ENCODE measurements around the gene SPAG9.
A peak's percentile ranks its signal among the peaks of the same experiment; 100 is the strongest.

SPAG9 gene

DNA sequence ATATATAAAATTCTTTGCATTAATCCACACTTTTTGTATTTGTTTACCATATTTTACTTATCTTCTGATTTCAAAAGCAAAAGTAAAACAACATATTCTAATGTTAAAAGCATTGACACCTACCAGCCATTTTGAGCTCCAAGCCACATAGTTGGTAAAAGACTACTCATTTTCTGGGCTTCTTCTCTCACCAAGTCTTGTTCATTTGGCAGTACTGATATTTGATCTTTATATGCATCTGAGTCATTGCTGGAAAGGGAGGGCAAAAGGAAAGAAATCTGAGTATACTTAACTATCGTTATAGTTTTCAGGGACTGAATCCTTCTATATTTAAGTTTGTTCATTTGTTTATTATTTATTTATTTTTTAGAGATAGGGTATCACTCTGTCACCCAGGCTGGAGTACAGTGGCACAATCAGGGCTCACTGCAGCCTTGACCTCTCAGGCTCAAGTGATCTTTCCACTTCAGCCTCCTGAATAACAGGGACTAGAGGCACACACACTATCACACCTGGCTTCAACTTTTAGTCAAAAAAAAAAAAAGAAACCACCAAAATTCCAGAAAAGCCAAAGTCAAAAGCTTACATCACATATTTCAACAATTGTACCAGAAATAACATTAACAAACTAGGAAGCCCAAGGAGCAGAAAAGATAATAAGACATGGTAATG lies 133.5 kb downstream of the SPAG9 start:
- DNase-seq, result no peak

GRCh38 chr17:50981279-50981678 lies 139.4 kb downstream of the SPAG9 start:
- no peak for DNase-seq

DNA sequence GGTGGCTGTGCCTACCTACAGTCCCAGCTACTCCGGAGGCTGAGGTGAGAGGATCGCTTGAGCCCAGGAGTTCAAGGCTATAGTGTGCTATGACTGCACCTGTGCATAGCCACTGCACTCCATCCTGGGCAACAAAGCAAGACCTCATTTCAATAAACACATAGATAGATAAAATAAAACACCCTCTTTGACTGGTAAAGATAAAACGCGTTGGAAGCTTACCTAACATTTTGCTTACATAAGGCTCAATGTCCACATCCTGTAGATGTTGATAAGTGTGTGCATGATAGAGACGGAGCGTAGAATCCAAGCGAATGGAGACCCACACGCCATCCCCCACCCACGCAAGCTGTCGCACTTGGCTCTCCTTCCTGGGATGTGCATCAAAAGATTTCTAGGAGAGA lies 141.1 kb downstream of the SPAG9 start:
- DNase-seq, result no peak

- DNase-seq, result no peak
These were observed 143.0 kb downstream of the SPAG9 start for GRCh38 chr17:50977487-50978159.

DNA sequence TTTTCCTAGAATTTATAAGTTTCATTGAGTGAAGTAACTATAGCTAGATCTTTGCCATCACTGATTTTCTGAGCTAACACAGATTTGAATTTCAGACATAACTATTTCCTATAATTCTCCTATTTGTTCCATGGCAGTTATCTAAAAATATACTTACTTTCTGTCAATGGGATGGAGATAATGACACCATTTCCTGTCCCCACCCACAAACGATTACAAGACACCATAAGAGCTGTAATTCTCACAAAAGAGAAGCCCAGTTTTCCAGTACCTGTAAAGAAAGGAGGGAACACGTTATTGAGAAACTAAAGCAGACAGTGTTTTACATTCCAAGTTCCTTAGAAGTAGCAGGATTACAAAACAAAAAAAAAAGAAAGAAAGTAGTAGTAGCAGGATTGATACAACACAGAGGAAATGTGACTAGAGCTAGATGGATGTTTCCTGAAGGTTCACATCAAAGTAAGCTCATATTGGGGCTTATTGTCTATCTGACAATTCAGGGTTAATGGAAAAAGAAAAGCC lies 143.7 kb downstream of the SPAG9 start:
- DNase-seq, result no peak

DNA sequence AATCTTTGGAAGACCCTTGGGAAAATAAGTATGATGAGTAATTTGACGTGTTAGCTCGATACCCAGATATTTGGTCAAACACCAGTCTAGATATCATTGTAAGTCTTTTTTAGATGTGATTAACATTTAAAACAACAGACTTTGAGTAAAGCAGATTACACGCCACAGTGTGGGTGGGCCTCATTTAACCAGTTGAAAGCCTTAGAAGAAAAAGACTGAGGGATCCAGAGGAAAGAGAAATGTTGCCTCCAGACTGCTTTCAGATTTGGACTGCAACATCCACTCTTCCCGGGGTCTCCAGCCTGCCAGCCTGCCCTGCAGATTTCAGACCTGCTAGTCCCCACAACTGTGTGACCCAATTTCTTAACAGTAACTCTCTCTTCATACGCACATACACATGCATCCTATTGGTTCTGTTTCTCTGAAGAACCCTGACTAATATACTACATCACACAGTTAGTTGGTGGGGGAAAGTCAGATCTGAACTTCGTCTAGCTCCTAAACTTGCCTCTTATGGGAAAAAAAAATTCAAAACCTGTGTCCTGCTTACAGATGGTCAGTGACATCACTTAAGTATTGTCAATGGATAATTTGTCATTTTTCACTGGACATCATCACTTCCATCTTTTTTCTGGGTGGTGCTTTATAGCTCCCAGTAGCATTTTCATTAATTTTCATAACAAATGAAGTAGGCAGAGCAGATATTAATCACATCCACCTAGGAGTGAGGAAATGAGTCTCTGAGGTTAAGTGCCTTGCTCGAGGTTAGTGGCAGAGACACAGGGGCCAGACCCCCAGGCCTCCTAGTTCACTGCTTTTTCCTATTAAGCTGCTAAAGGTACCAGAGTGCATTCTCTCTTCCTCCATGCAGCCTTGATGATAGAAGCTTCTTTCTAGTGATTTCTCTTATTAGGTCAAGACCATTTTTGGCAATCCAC lies 146.8 kb downstream of the SPAG9 start:
- no peak for DNase-seq

- no peak for DNase-seq
These were observed 148.1 kb downstream of the SPAG9 start for GRCh38 chr17:50972577-50972976.

DNA sequence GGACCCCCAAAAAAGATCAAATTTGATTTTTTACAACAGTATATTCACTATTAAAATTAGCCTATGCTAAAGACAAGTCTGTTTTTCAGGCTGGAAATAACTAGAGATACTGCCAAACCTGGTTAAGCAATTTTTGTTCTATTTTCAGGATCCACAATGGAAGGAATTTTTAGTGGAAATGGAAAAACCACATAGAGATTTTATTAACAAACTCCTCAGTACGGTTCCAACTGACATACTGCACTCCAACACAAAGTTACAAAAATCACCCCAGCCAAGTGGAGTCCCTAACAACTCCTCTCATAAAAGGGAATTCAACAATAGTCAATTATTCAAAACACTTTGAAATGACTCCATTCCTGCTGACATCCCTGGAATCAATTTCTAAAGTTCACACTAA lies 152.9 kb downstream of the SPAG9 start:
- no peak for DNase-seq

DNA sequence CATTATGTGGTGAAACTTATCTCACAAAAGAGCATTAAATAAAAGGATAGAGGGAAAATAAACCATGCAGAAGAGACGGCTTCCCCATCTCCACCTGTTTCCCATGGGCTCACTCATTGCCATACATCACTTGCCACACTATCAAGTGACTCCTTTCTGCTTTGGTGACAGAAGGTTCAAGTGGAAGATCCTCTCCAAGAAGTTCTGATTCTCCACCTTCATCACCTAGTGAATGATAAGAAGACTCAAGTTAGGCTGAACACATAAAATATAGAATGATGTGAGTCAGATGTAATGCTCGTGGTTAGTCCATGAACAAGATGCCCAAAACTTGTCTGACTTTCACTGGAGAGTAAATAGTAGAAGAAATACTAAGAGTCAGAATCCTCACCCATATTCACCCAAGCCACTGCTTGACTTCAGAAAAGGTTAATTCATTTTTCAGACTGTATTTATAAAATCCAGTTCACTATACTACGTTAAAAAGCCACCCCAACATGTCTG lies 154.5 kb downstream of the SPAG9 start:
- no peak for DNase-seq

GRCh38 chr17:50963139-50963538 lies 157.5 kb downstream of the SPAG9 start:
- no peak for DNase-seq

DNA sequence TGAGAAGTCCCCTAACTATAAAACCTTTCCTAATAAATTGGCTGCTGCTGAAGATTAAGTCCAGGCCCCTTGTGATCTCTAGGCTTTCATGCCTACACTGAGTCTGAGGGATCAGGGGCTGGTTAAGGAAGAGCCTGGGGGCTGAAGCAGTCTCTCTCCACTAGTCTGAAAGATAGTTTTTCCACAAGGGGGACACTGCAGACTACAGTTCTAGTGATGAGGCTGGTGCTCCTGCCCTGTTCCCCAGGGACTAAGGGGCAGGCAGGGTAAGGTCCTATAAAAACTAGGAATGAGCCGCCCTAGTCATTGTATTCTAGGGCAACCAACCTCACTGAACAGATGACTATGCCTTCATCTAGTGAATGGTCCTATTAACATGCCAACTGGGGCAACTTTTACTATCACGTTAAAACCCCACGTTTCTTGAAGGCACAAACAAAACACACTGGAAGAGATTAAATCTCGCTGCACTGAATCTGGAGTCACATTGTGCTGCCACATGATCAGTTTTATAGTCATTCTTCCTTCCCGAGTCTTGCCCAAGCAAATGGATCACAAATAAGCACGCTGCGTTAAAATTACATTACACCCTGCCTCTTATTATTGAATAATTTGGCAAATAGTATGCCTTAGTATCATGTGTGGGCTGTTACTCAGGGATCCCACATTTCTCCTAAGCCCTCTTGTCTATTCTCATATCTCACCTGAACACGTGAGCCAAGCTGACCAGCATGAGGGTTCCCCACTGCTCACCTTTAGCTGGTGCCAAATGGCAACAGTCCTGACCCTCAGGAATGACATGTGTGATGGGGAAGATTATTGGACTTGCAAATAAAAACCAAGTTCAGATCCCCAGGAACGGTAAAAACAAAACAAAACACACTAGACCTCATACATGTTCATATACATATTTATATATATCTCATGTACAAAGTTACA lies 159.1 kb downstream of the SPAG9 start:
- DNase-seq, result no peak

DNA sequence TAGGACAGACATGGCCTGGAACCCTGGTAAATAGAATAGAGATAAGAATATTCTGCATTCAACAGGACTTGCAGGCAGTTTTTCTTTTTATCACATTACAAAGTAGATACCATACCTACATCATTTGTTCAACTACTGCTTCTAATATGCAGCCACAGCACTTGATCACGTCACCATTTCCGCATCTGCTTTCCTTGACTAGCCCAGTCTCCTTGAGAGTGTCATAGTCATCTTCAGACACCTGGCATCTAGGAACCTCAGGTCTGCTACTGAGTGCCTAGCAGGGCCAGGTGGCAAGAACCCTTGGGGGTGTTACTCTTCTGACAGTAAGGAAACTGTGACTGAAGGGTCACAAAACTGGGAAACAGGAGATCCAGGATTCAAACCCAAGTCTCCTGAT lies 161.3 kb downstream of the SPAG9 start:
- no peak for DNase-seq

DNA sequence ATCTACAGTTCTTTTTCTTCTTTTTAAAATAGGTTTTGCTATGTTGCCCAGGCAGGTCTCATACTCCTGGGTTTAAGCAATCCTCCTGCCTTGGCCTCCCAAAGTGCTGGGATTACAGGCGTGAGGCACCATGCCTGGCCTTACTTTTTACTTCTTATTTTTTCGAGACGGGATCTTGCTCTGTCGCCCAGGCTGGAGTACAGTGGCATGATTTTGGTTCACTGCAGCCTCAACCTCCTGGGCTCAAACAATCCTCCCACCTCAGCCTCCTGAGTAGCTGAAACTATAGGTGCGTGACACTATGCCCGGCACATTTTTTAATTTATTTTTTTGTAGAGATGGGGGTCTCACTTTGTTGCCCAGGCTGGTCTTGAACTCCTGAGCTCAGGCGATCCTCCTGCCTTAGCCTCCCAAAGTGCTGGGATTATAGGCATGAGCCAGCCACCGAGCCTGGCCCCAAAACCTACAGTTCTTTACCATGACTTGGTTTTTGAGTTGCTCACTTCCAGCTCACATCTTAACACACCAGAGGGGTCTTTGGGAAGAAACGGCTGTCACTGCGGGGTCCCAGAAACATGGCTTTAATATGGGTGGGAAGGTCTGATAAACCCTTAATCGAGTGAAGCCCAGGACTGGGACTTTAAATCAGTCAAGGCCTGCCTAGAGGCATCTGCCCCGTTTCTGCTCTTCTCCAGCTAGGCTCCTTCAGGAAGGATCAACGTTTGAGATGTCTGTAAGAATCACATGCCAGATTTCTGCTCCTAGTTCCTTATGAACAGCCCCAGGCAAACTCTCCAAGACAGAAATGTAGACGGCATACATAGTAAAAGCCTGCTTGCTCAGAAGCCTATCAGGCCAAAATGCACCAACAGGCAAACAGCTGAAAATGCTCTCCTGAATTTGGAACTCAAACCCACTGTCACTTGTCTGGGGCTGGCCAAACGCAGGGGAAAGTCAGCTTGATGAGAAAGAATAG lies 162.8 kb downstream of the SPAG9 start:
- DNase-seq, result no peak

- peak; percentile 61 to 74 for DNase-seq
These were observed 163.7 kb downstream of the SPAG9 start for GRCh38 chr17:50956750-50957523.

- DNase-seq, result no peak
These were observed 164.3 kb downstream of the SPAG9 start for GRCh38 chr17:50956409-50956749.

- DNase-seq, result no peak
These were observed 165.0 kb downstream of the SPAG9 start for GRCh38 chr17:50955667-50956120.

- DNase-seq, result no peak
These were observed 165.5 kb downstream of the SPAG9 start for GRCh38 chr17:50955160-50955559.

- DNase-seq, result no peak
These were observed 166.0 kb downstream of the SPAG9 start for GRCh38 chr17:50954641-50955121.

DNA sequence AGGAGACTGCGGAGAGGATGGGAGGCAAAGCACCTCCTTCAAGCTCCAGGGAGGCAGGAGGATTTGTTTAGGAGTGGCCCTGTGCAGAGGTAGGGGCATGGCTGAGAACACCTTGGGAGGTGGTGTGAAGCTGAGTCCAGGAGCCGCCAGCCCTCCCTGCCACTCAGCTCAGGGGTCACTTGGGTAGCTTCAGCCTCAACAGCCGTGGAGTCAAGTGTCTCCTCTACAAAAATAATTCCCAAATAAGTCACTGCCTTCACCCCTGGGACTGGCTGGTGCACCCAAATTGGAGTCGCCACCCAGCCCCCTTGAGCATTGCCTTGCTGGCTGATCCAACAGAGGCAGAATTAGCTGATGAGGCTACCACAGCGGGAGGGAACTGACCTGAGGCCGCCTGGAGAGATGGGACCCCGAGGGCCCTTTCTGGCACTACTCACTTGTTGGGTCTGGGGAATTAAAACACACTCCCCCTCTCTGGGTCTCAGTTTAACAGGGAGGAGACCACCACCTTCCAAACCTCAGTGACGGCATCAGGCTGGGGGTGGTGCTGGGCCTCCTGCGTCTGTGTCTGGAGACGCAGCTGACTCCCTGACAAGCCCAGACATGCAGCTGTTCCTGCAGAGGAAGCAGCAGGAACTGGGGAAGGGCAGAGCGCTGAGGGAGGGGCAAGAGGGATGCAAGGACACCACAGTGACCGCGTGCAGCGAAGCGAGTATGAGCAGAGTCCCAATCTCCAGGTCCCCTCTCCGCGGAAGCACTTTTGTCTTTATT lies 166.7 kb downstream of the SPAG9 start:
- DNase-seq, result no peak
